Liver (tissue), 9 donors: ENCODE measurements around the gene PCDH15. TPM values are rescaled to one million over a fixed set of nuclear protein-coding genes. Genes with fewer than 3 reads are reported as not detected.

ENCODE experiments used
- DNase-seq: peaks from one replicate; pipeline ENCODE4 v3.0.0-alpha.2; 2017; ENCODE audit warnings: low spot score
- H3K27ac ChIP-seq, 2 donors: one replicate each; pipeline ENCODE4 v1.7.0; 2013; ENCODE audit warnings: inconsistent platforms in 2 of 2, low read length in 2 of 2, control low read depth in 1 of 2, low read depth in 1 of 2, mild to moderate bottlenecking in 1 of 2
- H3K27me3 ChIP-seq, 4 donors: one replicate each; pipeline versions ENCODE4 v1.6.1 to v1.7.0; 2013; ENCODE audit warnings: low read length in 3 of 4, inconsistent platforms in 1 of 4, mild to moderate bottlenecking in 1 of 4, moderate library complexity in 1 of 4; ENCODE audit not compliant: control insufficient read depth in 4 of 4, insufficient read depth in 4 of 4
- H3K36me3 ChIP-seq, 4 donors: one replicate each; pipeline versions ENCODE4 v1.6.1 to v1.7.0; 2013; ENCODE audit warnings: low read length in 3 of 4, mild to moderate bottlenecking in 3 of 4, low read depth in 1 of 4, moderate library complexity in 1 of 4; ENCODE audit not compliant: control insufficient read depth in 4 of 4, insufficient read depth in 3 of 4
- H3K4me1 ChIP-seq, 4 donors: one replicate each; pipeline versions ENCODE4 v1.6.1 to v1.7.0; 2013; ENCODE audit warnings: low read length in 3 of 4, mild to moderate bottlenecking in 3 of 4, moderate library complexity in 1 of 4; ENCODE audit not compliant: control insufficient read depth in 4 of 4, insufficient read depth in 4 of 4
- H3K4me3 ChIP-seq, 3 donors: one replicate each; pipeline versions ENCODE4 v1.6.1 to v1.7.0; 2013; ENCODE audit warnings: low read length in 3 of 3, control low read depth in 1 of 3, low read depth in 1 of 3, mild to moderate bottlenecking in 1 of 3
- H3K9ac ChIP-seq, 2 donors: one replicate each; pipeline ENCODE4 v1.7.0; 2013; ENCODE audit warnings: low read length in 2 of 2, mild to moderate bottlenecking in 2 of 2, moderate library complexity in 2 of 2, control low read depth in 1 of 2, low read depth in 1 of 2
- H3K9me3 ChIP-seq, 4 donors: one replicate each; pipeline versions ENCODE4 v1.6.1 to v1.7.0; 2013; ENCODE audit warnings: low read length in 3 of 4; ENCODE audit not compliant: control insufficient read depth in 4 of 4
- ATF3 ChIP-seq: IDR thresholded peaks from 2 replicates; pipeline ENCODE4 v1.6.1; 2016; ENCODE audit warnings: antibody characterized with exemption
- CTCF ChIP-seq: fragments of 150-350 bp; IDR thresholded peaks from 2 replicates; pipeline ENCODE4 v1.5.1; 2017; ENCODE audit warnings: improper control_type of control experiment, low read depth, low read length; ENCODE audit not compliant: missing input control
- EGR1 ChIP-seq, 2 donors: IDR thresholded peaks; 2 replicates each; pipeline ENCODE4 v1.6.1; 2016 to 2018; ENCODE audit warnings: antibody characterized with exemption in 2 of 2, low read depth in 2 of 2
- FOXA2 ChIP-seq: IDR thresholded peaks from 2 replicates; pipeline ENCODE4 v1.6.1; 2016; ENCODE audit warnings: antibody characterized with exemption
- GABPA ChIP-seq, 2 donors: IDR thresholded peaks in 1 of 2; conservative IDR thresholded peaks in 1 of 2; 2 replicates each; pipeline ENCODE4 v1.6.1; 2016; ENCODE audit warnings: antibody characterized with exemption in 2 of 2, mild to moderate bottlenecking in 1 of 2, moderate library complexity in 1 of 2
- HNF4A ChIP-seq, 2 donors: conservative IDR thresholded peaks; 2 replicates each; pipeline ENCODE4 v1.6.1; 2016; ENCODE audit warnings: antibody characterized with exemption in 2 of 2, mild to moderate bottlenecking in 2 of 2
- HNF4G ChIP-seq: IDR thresholded peaks from 2 replicates; pipeline ENCODE4 v1.6.1; 2016; ENCODE audit warnings: antibody characterized with exemption
- MAX ChIP-seq: IDR thresholded peaks from 2 replicates; pipeline ENCODE4 v1.6.1; 2016; ENCODE audit warnings: antibody characterized with exemption
- RAD21 ChIP-seq, 2 donors: IDR thresholded peaks; 2 replicates each; pipeline ENCODE4 v1.6.1; 2016; ENCODE audit warnings: antibody characterized with exemption in 2 of 2, mild to moderate bottlenecking in 2 of 2
- REST ChIP-seq: IDR thresholded peaks from 2 replicates; pipeline ENCODE4 v1.6.1; 2016; ENCODE audit warnings: antibody characterized with exemption, mild to moderate bottlenecking
- SP1 ChIP-seq: IDR thresholded peaks from 2 replicates; pipeline ENCODE4 v1.6.1; 2018; ENCODE audit warnings: antibody characterized with exemption, mild to moderate bottlenecking
- TAF1 ChIP-seq: conservative IDR thresholded peaks from 2 replicates; pipeline ENCODE4 v1.6.1; 2016; ENCODE audit warnings: antibody characterized with exemption, mild to moderate bottlenecking
- ZBTB33 ChIP-seq: IDR thresholded peaks from 2 replicates; pipeline ENCODE4 v1.6.1; 2016; ENCODE audit warnings: antibody characterized with exemption
- WGBS: extraction: QIAGEN DNeasy Blood & Tissue Kit; methylation state at CpG from one replicate; pipeline ENCODE4 v1.1.7; 2013; 5-methylcytosine and 5-hydroxymethylcytosine counted together
- polyA plus RNA-seq, 2 donors: library from polyadenylated mRNA; stranded (reverse) in 1 of 2; unstranded in 1 of 2; fragments of 200-250 nt in 1 of 2; fragments of >200 nt in 1 of 2; fragmentation: Nextera tagmentation in 1 of 2; extraction: Ambion mirVana in 1 of 2; gene quantifications; one replicate each; pipeline versions ENCODE4 v1.2.1 to v1.2.3, GENCODE V29; 2013 to 2015
- total RNA-seq, 2 donors: library from RNA; depleted of rRNA; stranded (reverse); fragments of >200 nt; gene quantifications; one replicate each; pipeline ENCODE4 v1.2.3, GENCODE V29; 2014
- donor health status: healthy.
- donor health status: healthy.
- donor health status: healthy.
- donor health status: healthy.
- donor health status: healthy.

Gene PCDH15
- total and polyA plus RNA-seq, 4 donors, result 0.05 TPM; not detected in 3

- no peak for TF ChIP-seq HNF4A (conservative IDR thresholded peaks at IDR 0.05)
- TF ChIP-seq MAX, result no peak
- peak; percentile 30 for TF ChIP-seq CTCF
- TF ChIP-seq EGR1 (IDR thresholded peaks at IDR 0.05; ENCODE audit: low read depth in 2 of 2), result no peak
- no peak for TF ChIP-seq GABPA (IDR thresholded peaks at IDR 0.05 in 1 of 2, conservative IDR thresholded peaks at IDR 0.05 in 1 of 2)
- TF ChIP-seq SP1, result no peak
- peak; percentile 54 to 56 for TF ChIP-seq RAD21 (IDR thresholded peaks at IDR 0.05)
- TF ChIP-seq HNF4G, result no peak
- no peak for TF ChIP-seq FOXA2
- no peak for TF ChIP-seq REST
- 41% methylated on average over 2 of the region's 2 CpGs for WGBS
- no peaks in the 10 kb centered on the region for H3K9me3 ChIP-seq
- DNase-seq, result no peak
- H3K27ac ChIP-seq, result no peak overlapping the region
- H3K9ac ChIP-seq, result no peak overlapping the region
- peaks cover 0 to 5% (median 0%) of the 10 kb centered on the region in 4 donors for H3K27me3 ChIP-seq
- no peaks in the 10 kb centered on the region for H3K4me1 ChIP-seq
- no peaks in the 10 kb centered on the region for H3K36me3 ChIP-seq
- no peak overlapping the region for H3K4me3 ChIP-seq
Observed at GRCh38 chr10:53997953-53998352, 803.1 kb downstream of the PCDH15 start.

GRCh38 chr10:53990799-53991238, 810.2 kb downstream of the PCDH15 start:
- Histone ChIP-seq H3K9me3 (no peaks in the 10 kb centered on the region), H3K27me3 (peaks cover 0 to 5% (median 0%) of the 10 kb centered on the region in 4 donors), H3K36me3 (no peaks in the 10 kb centered on the region), H3K27ac (no peak overlapping the region), H3K4me3 (no peak overlapping the region), H3K4me1 (no peaks in the 10 kb centered on the region), H3K9ac (no peak overlapping the region)
- 93% methylated on average over 28 of the region's 28 CpGs for WGBS
- no peak for DNase-seq
- TF ChIP-seq TAF1, result no peak
- TF ChIP-seq SP1, result no peak
- TF ChIP-seq HNF4A (conservative IDR thresholded peaks at IDR 0.05), result no peak

GRCh38 chr10:53983431-53983830, 817.6 kb downstream of the PCDH15 start:
- Histone ChIP-seq H3K4me3 (no peak overlapping the region), H3K4me1 (no peaks in the 10 kb centered on the region), H3K36me3 (no peaks in the 10 kb centered on the region), H3K27me3 (no peaks in the 10 kb centered on the region), H3K27ac (no peak overlapping the region), H3K9ac (no peak overlapping the region), H3K9me3 (no peaks in the 10 kb centered on the region)
- DNase-seq, result no peak
- WGBS, result 77% methylated on average over 3 of the region's 3 CpGs
- TF ChIP-seq SP1 (no peak), CTCF (no peak), GABPA (IDR thresholded peaks at IDR 0.05 in 1 of 2, conservative IDR thresholded peaks at IDR 0.05 in 1 of 2) (no peak), TAF1 (no peak), ZBTB33 (no peak), FOXA2 (no peak), ATF3 (no peak), MAX (no peak)
